ENCODE measurements around the gene EXOC5.
A peak's percentile ranks its signal among the peaks of the same experiment; 100 is the strongest.

EXOC5 gene, protein sequence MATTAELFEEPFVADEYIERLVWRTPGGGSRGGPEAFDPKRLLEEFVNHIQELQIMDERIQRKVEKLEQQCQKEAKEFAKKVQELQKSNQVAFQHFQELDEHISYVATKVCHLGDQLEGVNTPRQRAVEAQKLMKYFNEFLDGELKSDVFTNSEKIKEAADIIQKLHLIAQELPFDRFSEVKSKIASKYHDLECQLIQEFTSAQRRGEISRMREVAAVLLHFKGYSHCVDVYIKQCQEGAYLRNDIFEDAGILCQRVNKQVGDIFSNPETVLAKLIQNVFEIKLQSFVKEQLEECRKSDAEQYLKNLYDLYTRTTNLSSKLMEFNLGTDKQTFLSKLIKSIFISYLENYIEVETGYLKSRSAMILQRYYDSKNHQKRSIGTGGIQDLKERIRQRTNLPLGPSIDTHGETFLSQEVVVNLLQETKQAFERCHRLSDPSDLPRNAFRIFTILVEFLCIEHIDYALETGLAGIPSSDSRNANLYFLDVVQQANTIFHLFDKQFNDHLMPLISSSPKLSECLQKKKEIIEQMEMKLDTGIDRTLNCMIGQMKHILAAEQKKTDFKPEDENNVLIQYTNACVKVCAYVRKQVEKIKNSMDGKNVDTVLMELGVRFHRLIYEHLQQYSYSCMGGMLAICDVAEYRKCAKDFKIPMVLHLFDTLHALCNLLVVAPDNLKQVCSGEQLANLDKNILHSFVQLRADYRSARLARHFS

GRCh38 chr14:57268161-57269069 lies at the start of gene EXOC5, which contains the start of gene AP5M1:
Gene EXOC5 (minus strand): TSS chr14:57268905. CDS start chr14:57268648, 257 bp downstream.
Gene AP5M1 (plus strand): TSS chr14:57268971. CDS start chr14:57269315, 344 bp downstream.
- DNase-seq (ENCODE audit: low read depth in 2 of 2, low spot score in 1 of 2) = peak; percentile 75 to 78

DNA sequence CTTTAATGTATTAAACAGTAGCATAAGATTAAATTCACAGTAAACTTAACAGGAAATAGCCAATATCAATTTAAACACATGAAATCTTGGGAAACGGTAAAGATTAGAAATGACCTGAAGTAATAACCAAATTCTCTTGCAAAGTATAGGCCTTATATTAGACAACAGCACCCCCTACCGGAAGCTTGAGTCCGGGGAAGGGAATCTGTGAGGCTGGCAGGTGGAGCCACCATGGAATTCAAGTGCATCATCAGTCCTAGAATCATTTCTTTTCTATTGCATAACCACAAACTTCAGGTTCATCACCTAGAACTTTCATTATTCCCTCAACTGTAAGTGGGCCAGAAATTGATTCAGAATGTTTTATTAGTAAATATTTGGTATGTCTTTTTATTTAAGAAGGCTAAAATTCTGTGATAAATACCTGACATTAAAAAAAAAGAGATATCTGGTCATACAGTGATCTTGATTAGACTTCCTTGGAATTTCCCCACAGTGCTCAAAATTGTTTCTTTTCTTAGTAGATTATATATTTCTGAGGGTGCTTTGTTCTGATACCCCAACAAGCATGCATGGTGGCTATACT lies 48.6 kb upstream of the EXOC5 start:
- peak; percentile 21 to 61 for DNase-seq (ENCODE audit: low read depth in 2 of 2, low spot score in 1 of 2)

DNA sequence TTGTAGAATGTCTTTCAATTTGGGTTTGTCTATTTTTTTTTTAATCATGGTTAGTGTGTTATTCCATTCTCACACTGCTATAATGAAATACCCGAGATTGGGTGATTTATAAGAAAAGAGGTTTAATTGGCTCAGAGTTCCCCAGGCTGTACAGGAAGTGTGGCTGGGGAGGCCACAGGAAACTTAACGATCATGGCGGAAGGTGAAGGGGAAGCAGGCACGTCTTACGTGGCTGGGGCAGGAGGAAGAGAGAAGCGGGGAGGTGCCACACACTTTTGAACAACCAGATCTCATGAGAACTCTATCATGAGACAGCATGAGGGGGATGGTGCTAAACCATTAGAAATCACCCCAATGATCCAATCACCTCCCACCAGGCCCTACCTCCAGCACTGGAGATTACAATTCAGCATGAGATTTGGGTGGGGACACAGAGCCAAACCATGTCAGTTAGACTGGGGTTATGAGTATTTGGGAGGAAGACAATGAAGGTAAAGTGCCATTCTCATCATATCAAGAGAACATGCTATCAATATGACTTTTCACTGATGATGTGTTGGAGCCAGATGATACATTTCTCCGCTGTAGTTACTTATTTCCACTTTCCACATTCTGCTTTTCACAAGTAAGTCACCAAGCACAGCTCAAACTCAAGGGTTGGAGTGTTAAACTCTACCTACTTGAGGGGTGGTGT lies 45.8 kb upstream of the EXOC5 start:
- DNase-seq (ENCODE audit: low read depth in 2 of 2, low spot score in 1 of 2) = no peak

- DNase-seq (ENCODE audit: low read depth in 2 of 2, low spot score in 1 of 2) = no peak
Measured at GRCh38 chr14:57302883-57303282, 34.2 kb upstream of the EXOC5 start.

DNA sequence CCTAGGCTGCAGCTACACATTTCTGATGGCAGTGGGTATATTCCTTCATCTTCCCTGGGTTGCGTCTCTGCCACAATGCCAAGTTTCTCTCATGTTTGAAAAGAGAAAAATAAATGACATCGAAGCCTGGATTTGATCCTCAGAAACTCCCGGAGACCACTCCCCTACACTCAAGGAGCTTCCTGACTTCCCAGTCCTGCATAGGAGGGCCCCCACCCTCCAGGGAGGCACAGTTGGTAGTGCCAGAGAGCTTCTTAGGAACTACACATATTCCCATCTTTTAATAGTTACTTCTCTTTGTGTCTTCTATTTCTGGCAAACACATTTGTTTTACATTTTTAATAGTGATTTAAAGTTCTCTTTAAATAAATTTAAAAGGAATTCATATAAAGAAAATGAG lies 30.8 kb upstream of the EXOC5 start:
- no peak for DNase-seq (ENCODE audit: low read depth in 2 of 2, low spot score in 1 of 2)

DNA sequence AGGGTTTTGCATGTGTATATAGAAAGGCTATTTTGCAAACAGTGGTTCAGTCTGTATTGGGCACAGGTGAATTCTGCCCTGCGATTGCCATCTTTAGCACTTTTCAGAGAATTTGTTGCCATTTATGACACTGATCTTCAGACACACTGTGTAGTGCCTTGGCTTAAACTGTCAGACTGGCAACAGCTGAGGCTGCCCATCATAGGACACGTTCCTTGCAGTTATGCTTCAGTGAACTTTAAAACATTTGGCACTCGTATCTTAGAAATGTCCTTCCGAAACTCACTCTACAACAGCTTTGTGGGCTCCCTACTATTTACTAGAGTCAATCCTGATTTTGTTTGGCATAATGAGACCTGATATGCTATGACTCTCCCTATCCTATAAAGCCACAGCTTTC lies 29.1 kb upstream of the EXOC5 start:
- no peak for DNase-seq (ENCODE audit: low read depth in 2 of 2, low spot score in 1 of 2)

- no peak for DNase-seq (ENCODE audit: low read depth in 2 of 2, low spot score in 1 of 2)
Measured at GRCh38 chr14:57295239-57295638, 26.5 kb upstream of the EXOC5 start.

DNA sequence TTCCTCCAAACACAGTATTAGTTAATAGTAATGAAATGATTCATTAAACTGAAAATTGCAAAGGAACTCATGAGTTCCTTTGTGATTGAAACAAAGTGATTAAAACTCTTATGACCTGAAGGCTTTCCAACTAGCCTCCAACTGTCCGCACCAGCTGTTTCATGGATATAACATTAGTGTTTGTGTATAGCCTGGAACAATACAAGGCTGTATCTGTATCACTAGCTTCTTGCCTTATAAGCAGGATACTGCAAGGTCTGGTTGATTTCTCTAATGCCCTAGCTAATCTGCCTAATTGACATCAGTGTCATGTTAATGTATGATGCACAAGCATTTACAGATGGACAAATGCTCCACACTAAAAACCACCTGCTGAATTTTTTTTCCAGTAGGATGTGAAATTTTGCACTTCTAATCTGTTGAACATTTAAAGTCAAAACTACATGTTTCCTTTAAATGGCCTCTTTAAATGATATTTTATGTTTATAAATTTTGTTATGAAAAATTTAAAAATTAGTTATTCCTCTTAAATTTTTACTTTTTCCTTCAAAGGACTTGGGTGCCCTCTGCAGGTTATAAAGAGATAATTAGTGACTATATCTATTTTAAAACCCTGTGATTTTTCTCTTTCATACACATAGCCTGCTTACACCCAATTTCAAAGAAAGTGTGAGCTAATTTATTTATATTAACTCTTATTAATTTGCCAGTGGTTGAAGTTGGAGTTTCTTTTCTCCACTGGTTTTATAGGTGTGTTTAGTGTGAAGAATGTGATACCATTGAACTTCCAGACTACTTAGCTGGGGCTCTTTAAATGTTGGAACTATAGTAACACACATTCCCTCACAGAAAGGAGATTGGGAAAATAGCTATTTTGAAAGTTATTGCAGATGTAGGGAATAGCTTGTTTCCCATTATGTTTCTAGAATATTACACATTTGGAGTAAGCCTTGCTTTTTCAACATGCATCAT lies 25.4 kb upstream of the EXOC5 start:
- DNase-seq (ENCODE audit: low read depth in 2 of 2, low spot score in 1 of 2) = no peak

- no peak for DNase-seq (ENCODE audit: low read depth in 2 of 2, low spot score in 1 of 2)
Measured at GRCh38 chr14:57291692-57292647, 23.3 kb upstream of the EXOC5 start.

GRCh38 chr14:57290751-57291150 lies 22.0 kb upstream of the EXOC5 start:
- no peak for DNase-seq (ENCODE audit: low read depth in 2 of 2, low spot score in 1 of 2)

DNA sequence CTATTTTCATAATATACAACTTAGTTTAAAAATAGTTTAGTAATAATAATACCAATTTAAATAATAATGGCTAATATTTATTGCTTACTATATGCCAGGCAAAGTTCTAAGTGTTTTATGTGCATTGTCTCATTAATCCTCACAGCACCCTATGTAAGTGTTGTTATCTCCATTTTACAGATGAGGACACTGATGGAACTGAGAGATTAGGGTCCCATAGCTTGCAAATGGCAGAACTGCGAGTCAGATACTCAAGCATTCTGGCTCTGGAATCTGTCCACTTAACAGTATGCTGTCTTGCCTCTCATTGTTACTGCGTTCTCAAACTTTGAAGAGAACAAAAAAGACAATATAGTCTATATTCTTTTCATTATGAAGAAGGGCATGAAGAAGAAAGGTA lies 19.0 kb upstream of the EXOC5 start:
- DNase-seq (ENCODE audit: low read depth in 2 of 2, low spot score in 1 of 2) = no peak

DNA sequence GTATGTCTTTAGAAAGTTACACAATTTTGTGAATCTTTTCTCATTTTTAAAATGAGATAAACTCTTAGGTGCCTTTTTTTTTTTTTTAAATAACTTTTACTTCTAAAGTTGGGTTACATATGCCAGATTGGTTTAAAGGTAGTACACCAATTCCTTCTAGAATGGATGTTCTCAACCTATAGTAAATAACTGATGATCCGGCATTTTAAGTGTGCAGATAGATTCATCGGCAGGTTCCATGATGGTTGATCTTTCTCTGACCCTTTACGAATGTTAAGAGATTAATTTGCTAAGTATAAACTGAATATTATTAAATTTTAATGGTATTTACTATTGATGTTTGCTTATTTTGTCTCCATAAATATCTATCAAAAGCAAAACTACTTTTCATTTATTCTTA lies 8.4 kb upstream of the EXOC5 start:
- no peak for DNase-seq (ENCODE audit: low read depth in 2 of 2, low spot score in 1 of 2)

GRCh38 chr14:57275023-57275664 lies 6.4 kb upstream of the EXOC5 start:
- DNase-seq (ENCODE audit: low read depth in 2 of 2, low spot score in 1 of 2) = no peak

DNA sequence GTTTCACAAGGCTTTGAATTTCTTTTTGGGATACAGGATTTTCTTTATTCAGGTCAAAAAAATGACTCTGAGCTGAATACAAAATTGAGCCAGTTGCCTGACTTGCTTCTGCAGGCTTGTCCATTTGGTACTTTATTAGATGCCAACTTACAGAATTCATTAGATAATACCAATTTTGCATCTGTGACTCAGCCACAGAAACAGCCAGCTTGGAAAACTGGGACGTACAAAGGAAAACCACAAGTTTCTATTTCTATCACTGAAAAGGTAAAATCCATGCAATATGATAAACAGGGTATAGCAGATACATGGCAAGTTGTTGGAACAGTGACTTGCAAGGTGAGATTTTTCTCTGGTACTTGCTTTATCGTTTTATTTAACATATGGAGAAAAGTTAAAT lies 5.8 kb upstream of the EXOC5 start:
- no peak for DNase-seq (ENCODE audit: low read depth in 2 of 2, low spot score in 1 of 2)

DNA sequence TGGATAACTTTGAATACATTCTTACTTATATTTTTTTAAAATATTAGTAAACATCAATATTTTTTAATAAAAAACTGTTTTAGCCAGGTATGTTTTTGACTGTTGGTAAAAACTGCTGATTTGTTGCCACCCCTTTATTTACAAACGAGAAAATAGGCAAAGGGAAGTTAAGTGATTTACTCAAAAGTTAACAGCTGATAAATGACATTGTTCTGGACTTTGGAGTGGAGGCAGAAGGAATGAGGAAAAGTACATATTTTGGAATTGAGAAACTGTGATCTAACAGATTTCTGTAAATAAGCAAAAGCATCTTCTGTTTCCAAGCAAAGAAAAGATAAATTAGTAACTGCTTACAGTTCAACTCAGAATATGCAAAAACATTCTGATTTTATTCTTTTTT lies 4.5 kb upstream of the EXOC5 start:
- DNase-seq (ENCODE audit: low read depth in 2 of 2, low spot score in 1 of 2) = no peak

- DNase-seq (ENCODE audit: low read depth in 2 of 2, low spot score in 1 of 2) = no peak
Measured at GRCh38 chr14:57266065-57266464, 2.6 kb downstream of the EXOC5 start.

- no peak for DNase-seq (ENCODE audit: low read depth in 2 of 2, low spot score in 1 of 2)
Measured at GRCh38 chr14:57262117-57262516, 6.6 kb downstream of the EXOC5 start.

DNA sequence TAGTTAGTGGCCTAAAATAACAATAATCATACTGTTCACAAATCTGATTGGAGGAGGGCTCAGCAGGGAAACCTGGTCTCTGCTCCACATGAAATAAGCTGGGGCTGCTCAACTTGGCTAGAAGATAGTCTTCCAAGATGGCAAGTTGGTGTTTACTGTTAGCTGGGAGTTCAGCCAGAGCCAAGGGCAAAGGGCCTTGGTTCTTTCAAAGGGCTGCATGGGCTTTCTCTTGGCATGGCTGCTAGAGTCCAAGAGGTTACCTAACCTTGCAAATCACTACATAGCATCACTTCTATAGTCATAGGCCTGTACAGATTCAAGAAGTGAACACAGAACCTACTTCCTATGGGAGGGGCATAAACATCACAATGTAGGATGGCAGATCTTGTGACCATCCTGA lies 7.1 kb downstream of the EXOC5 start:
- no peak for DNase-seq (ENCODE audit: low read depth in 2 of 2, low spot score in 1 of 2)

Measured in stimulated activated CD8-positive, alpha-beta memory T cell treated with anti-CD3 and anti-CD28 coated beads, Interleukin-4, amount 100 ng/mL, for 4 hours (primary cell).